IMR-90 (cell line): ENCODE measurements around the gene ANK3. TPM values are rescaled to one million over a fixed set of nuclear protein-coding genes. Genes with fewer than 3 reads are reported as not detected.

Experiments used
- ATAC-seq: fragments of 200-7000 bp; cut with Tn5 transposase; 2 replicates; pipeline ENCODE4 v1.9.1; 2020; ENCODE audit warnings: low read depth, mild to moderate bottlenecking, moderate library complexity
- BruUV-seq: library from RNA; stranded (reverse); fragments of 400-500 nt; replicated peaks from 2 replicates; lab custom pipeline; 2021; lab: Mats Ljungman, UMichigan
- CTCF ChIA-PET: fragments of 300-600 bp; formaldehyde crosslinking; extraction: SDS; loops from one replicate; lab custom pipeline; 2021; ENCODE audit warnings: antibody characterized with exemption; lab: Yijun Ruan, JAX
- POLR2A ChIA-PET: fragments of 300-600 bp; sonication (Branson Sonifier 250); formaldehyde crosslinking; loops from one replicate; lab custom pipeline; 2022; ENCODE audit warnings: antibody characterized with exemption; ENCODE audit not compliant: unreplicated experiment; lab: Charles Lee
- DNase-seq: peaks from one replicate; pipeline ENCODE4 v3.0.0; 2013
- H2AFZ ChIP-seq: replicated peaks from 2 replicates; pipeline ENCODE3; 2013; ENCODE audit warnings: low read length, mild to moderate bottlenecking; ENCODE audit not compliant: poor library complexity
- H2AK5ac ChIP-seq: 2 replicates; pipeline ENCODE4 v1.6.1; 2013; ENCODE audit warnings: low read depth, low read length, inconsistent platforms
- H2AK9ac ChIP-seq: replicated peaks from 2 replicates; pipeline ENCODE3; 2013; ENCODE audit warnings: mild to moderate bottlenecking, low read depth, low read length, moderate library complexity; ENCODE audit not compliant: poor library complexity
- H2BK120ac ChIP-seq: 2 replicates; pipeline ENCODE4 v1.6.1; 2013; ENCODE audit warnings: low read depth, low read length, inconsistent platforms
- H2BK15ac ChIP-seq: 3 replicates; pipeline ENCODE4 v1.6.1; 2013; ENCODE audit warnings: low read depth, low read length, inconsistent platforms
- H2BK20ac ChIP-seq: 2 replicates; pipeline ENCODE4 v1.6.1; 2013; ENCODE audit warnings: low read depth, mild to moderate bottlenecking, inconsistent platforms, low read length, moderate library complexity
- H2BK5ac ChIP-seq: 2 replicates; pipeline ENCODE4 v1.6.1; 2013; ENCODE audit warnings: mild to moderate bottlenecking, low read depth, low read length, inconsistent platforms; ENCODE audit not compliant: poor library complexity, severe bottlenecking
- H3K14ac ChIP-seq: replicated peaks from 2 replicates; pipeline ENCODE4 v1.6.1; 2013; ENCODE audit warnings: low read depth, low read length, inconsistent platforms
- H3K18ac ChIP-seq: 2 replicates; pipeline ENCODE4 v1.6.1; 2013; ENCODE audit warnings: low read depth, low read length, control low read depth
- H3K23ac ChIP-seq: 2 replicates; pipeline ENCODE4 v1.6.1; 2013; ENCODE audit warnings: low read depth, low read length, inconsistent platforms
- H3K27ac ChIP-seq: 2 replicates; pipeline ENCODE4 v1.5.1; 2013; ENCODE audit warnings: mild to moderate bottlenecking, control low read depth, low read length; ENCODE audit not compliant: insufficient read depth
- H3K27me3 ChIP-seq: 2 replicates; pipeline ENCODE4 v1.6.1; 2013; ENCODE audit warnings: low read length; ENCODE audit not compliant: control insufficient read depth, insufficient read depth
- H3K36me3 ChIP-seq: 2 replicates; pipeline ENCODE4 v1.6.1; 2013; ENCODE audit warnings: low read length, mixed read lengths; ENCODE audit not compliant: control insufficient read depth, insufficient read depth
- H3K4ac ChIP-seq: 2 replicates; pipeline ENCODE4 v1.6.1; 2013; ENCODE audit warnings: low read depth, low read length, inconsistent platforms
- H3K4me1 ChIP-seq: 2 replicates; pipeline ENCODE4 v1.6.1; 2013; ENCODE audit warnings: low read length, mixed read lengths; ENCODE audit not compliant: control insufficient read depth, insufficient read depth
- H3K4me2 ChIP-seq: 2 replicates; pipeline ENCODE4 v1.6.1; 2013; ENCODE audit warnings: low read depth, mild to moderate bottlenecking, control low read depth, low read length, moderate library complexity
- H3K4me3 ChIP-seq: 2 replicates; pipeline ENCODE4 v1.5.1; 2013; ENCODE audit warnings: low read depth, mild to moderate bottlenecking, control low read depth, low read length, moderate library complexity; ENCODE audit not compliant: insufficient read depth
- H3K56ac ChIP-seq: 2 replicates; pipeline ENCODE4 v1.6.1; 2013; ENCODE audit warnings: low read length, inconsistent platforms; ENCODE audit not compliant: insufficient read depth; ENCODE audit errors: extremely low read depth
- H3K79me1 ChIP-seq, 2 experiments: 2 replicates each; pipeline ENCODE4 v1.6.1; 2013; ENCODE audit warnings: low read length in 2 of 2, inconsistent platforms in 1 of 2, low read depth in 1 of 2
- H3K9ac ChIP-seq: 2 replicates; pipeline ENCODE4 v1.6.1; 2013; ENCODE audit warnings: low read depth, low read length, control low read depth
- H3K9me1 ChIP-seq: 2 replicates; pipeline ENCODE4 v1.6.1; 2013; ENCODE audit warnings: low read length, inconsistent platforms; ENCODE audit not compliant: insufficient read depth
- H3K9me3 ChIP-seq: 2 replicates; pipeline ENCODE4 v1.6.1; 2013; ENCODE audit warnings: low read length; ENCODE audit not compliant: control insufficient read depth, insufficient read depth
- H4K20me1 ChIP-seq: 2 replicates; pipeline ENCODE4 v1.6.1; 2013; ENCODE audit warnings: low read length, inconsistent platforms; ENCODE audit not compliant: insufficient read depth
- H4K5ac ChIP-seq: 2 replicates; pipeline ENCODE4 v1.6.1; 2013; ENCODE audit warnings: mild to moderate bottlenecking, low read depth, low read length, control low read depth
- H4K8ac ChIP-seq, 2 experiments: 2 replicates each; pipeline ENCODE4 v1.6.1; 2013; ENCODE audit warnings: low read depth in 2 of 2, low read length in 2 of 2, control low read depth in 1 of 2, inconsistent platforms in 1 of 2
- H4K91ac ChIP-seq: 2 replicates; pipeline ENCODE4 v1.6.1; 2013; ENCODE audit warnings: low read depth, low read length, inconsistent platforms; ENCODE audit not compliant: insufficient read depth
- BHLHE40 ChIP-seq: fragments of 150-350 bp; IDR thresholded peaks from 2 replicates; pipeline ENCODE4 v1.6.1; 2016; ENCODE audit warnings: mild to moderate bottlenecking, low read depth, low read length
- CEBPB ChIP-seq: IDR thresholded peaks from 2 replicates; pipeline ENCODE4 v1.6.1; 2012; ENCODE audit warnings: low read depth, low read length, improper control_type of control experiment
- CTCF ChIP-seq: conservative IDR thresholded peaks from 2 replicates; pipeline ENCODE4 v1.5.1; 2012; ENCODE audit warnings: mild to moderate bottlenecking, low read depth, low read length, improper control_type of control experiment
- FOS ChIP-seq: fragments of 150-350 bp; IDR thresholded peaks from 2 replicates; pipeline ENCODE4 v1.6.1; 2016; ENCODE audit warnings: low read depth, low read length
- NFE2L2 ChIP-seq: fragments of 150-350 bp; IDR thresholded peaks from 2 replicates; pipeline ENCODE4 v1.6.1; 2016; ENCODE audit warnings: low read depth, mild to moderate bottlenecking, low read length
- POLR2A ChIP-seq: IDR thresholded peaks from 2 replicates; pipeline ENCODE4 v1.6.1; 2012; ENCODE audit warnings: mild to moderate bottlenecking, low read depth, low read length
- RAD21 ChIP-seq: IDR thresholded peaks from 2 replicates; pipeline ENCODE4 v1.6.1; 2012; ENCODE audit warnings: low read length, improper control_type of control experiment
- RCOR1 ChIP-seq: IDR thresholded peaks from 2 replicates; pipeline ENCODE4 v1.6.1; 2012; ENCODE audit warnings: mild to moderate bottlenecking, low read length, improper control_type of control experiment; ENCODE audit not compliant: insufficient replicate concordance
- RFX5 ChIP-seq: IDR thresholded peaks from 2 replicates; pipeline ENCODE4 v1.8.0; 2012; ENCODE audit warnings: low read depth, mild to moderate bottlenecking, low read length, moderate library complexity
- SMC3 ChIP-seq: fragments of 150-350 bp; IDR thresholded peaks from 2 replicates; pipeline ENCODE4 v1.6.1; 2016; ENCODE audit warnings: low read depth, mild to moderate bottlenecking, antibody characterized with exemption, low read length, moderate library complexity
- WGBS, 2 experiments: methylation state at CpG; one replicate each; pipeline versions ENCODE4 v1.1.5 to v1.1.7; 2013; ENCODE audit warnings: missing lambda C conversion rate in 2 of 2; ENCODE audit not compliant: insufficient read length in 1 of 2; ENCODE audit errors: extremely low coverage in 2 of 2; 5-methylcytosine and 5-hydroxymethylcytosine counted together
- dilution Hi-C: fragments of 300-500 bp; cut with HindIII; formaldehyde crosslinking; loops from one replicate; pipeline ENCODE4 v1.14.3; 2018; ENCODE audit warnings: low sequenced_read_pairs; ENCODE audit not compliant: unreplicated experiment
- in situ Hi-C: fragments of 300-500 bp; cut with MboI; formaldehyde crosslinking; loops from 3 replicates; pipeline ENCODE4 v1.14.3; 2019; ENCODE audit warnings: low sequenced_read_pairs, inconsistent platforms, mixed read lengths
- intact Hi-C: fragments of 100-400 bp; cut with micrococcal nuclease; formaldehyde crosslinking; loops from 2 replicates; pipeline ENCODE4 v1.10.0; 2022
- polyA plus RNA-seq, 3 experiments: library from polyadenylated mRNA; depleted of rRNA; stranded (reverse); fragments of >200 nt; gene quantifications; 2 replicates each; pipeline ENCODE4 v1.2.3, GENCODE V29; 2012; ENCODE audit warnings: low replicate concordance in 1 of 3
- total RNA-seq: library from RNA; depleted of rRNA; stranded (reverse); fragments of >200 nt; gene quantifications from 2 replicates; pipeline ENCODE4 v1.2.3, GENCODE V29; 2012
- TF ChIP-seq, protein P1 (sequence below): fragments of 150-350 bp; IDR thresholded peaks from 2 replicates; pipeline ENCODE4 v1.6.1; 2017; ENCODE audit warnings: mild to moderate bottlenecking, antibody characterized with exemption, low read length, low read depth
- TF ChIP-seq, protein P2 (sequence below): fragments of 150-350 bp; IDR thresholded peaks from 2 replicates; pipeline ENCODE4 v1.6.1; 2016; ENCODE audit warnings: low read depth, mild to moderate bottlenecking, low read length, moderate library complexity, borderline replicate concordance

Gene ANK3
- total and polyA plus RNA-seq, 2 of the 4 experiments (the other 2 are of a cell fraction), result 0.63 to 1.8 TPM

DNA sequence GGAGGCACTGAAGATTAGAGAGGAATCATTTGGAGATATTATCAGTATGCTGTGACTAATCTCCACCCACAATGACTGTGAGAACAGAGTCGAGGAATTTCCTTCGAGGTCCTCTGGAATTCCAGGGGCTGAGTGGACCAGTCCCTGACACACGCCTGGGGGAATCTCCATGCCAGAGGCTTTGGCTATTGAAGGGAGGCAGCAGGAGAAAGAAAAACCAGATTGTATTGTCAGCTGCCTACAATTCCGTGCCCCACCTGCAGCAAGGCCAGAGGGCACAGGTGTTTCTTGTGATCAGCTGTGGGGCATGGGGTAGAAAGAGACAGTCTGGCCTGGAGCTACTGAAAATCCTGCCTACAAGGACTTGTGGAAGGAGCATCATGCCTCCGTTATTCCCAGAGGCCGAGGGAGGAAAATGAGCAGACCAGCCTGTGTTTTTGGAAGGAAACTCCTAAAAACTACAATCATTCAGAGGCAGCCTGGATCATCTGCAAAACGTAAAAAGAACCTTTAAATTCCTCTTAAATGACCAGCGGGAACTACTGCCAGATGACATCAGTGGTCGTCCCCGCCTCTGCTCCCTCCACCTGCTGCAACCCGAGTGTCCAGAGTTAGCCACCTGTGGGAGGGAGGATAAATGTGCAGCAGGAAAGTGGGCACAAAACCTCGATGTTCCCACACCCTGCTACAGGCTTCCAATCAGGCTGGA lies 25.4 kb upstream of the ANK3 start:
- CTCF ChIA-PET, result no interaction called here
- no peak overlapping the region for H3K4me3 ChIP-seq
- peak overlapping the region; percentile 78 for H2AK5ac ChIP-seq
- H3K23ac ChIP-seq, result 0 out of 2 replicates have a peak overlapping the region, but pooled peaks have one; percentile 51
- H3K27ac ChIP-seq, result no peak overlapping the region
- no peak overlapping the region for H3K9ac ChIP-seq
- no peaks in the 10 kb centered on the region for H3K27me3 ChIP-seq
- no peak overlapping the region for H2AK9ac ChIP-seq
- dilution Hi-C loops (no loop called here), intact Hi-C loops (no loop called here), in situ Hi-C loops (loop anchor here (25.0 kb wide), 1 partner anchor 528 kb away; no protein-coding TSS in a partner anchor)
- WGBS, 2 experiments, result 40% methylated on average over 1 of the region's 12 CpGs; no CpG with 5 or more reads in 1 of the 2 experiments
- no TSS peak for BruUV-seq
- no peaks in the 10 kb centered on the region for H3K79me1 ChIP-seq
- peak overlapping the region; percentile 40; the same call in 1 of the 2 replicates for H3K14ac ChIP-seq
- peaks cover 10% of the 10 kb centered on the region for H3K4me1 ChIP-seq
- H4K20me1 ChIP-seq, result no peaks in the 10 kb centered on the region
- H3K18ac ChIP-seq, result no peak overlapping the region; the same call in 1 of the 2 replicates
- no peak overlapping the region for H3K56ac ChIP-seq
- peak overlapping the region; percentile 78; the same call in 2 of the 3 replicates for H2BK15ac ChIP-seq
- peak overlapping the region; percentile 83 for H2BK20ac ChIP-seq
- peak overlapping the region; percentile 83 for H3K4ac ChIP-seq
- peak overlapping the region; percentile 67 for H2AFZ ChIP-seq
- peak overlapping the region; percentile 78 for H4K91ac ChIP-seq
- peak; percentile 92 for DNase-seq
- H4K8ac ChIP-seq, result peak overlapping the region in 1 of 2 experiments; percentile 76; a peak in 2 of 4 replicates
- H3K9me1 ChIP-seq, result peaks cover 9% of the 10 kb centered on the region
- ATAC-seq, result peak; percentile 93
- H2BK5ac ChIP-seq, result peak overlapping the region; percentile 57
- H2BK120ac ChIP-seq, result peak overlapping the region; percentile 85
- TF ChIP-seq POLR2A (no peak), BHLHE40 (peak; percentile 25), RAD21 (peak; percentile 21), SMC3 (0 out of 2 replicates have a peak, but pooled peaks have one; percentile 10), RFX5 (no peak), CEBPB (no peak), FOS (peak; percentile 91), RCOR1 (peak; percentile 8), CTCF (no peak), NFE2L2 (no peak; the same call in 1 of the 2 replicates)
- TF ChIP-seq, protein P1, sequence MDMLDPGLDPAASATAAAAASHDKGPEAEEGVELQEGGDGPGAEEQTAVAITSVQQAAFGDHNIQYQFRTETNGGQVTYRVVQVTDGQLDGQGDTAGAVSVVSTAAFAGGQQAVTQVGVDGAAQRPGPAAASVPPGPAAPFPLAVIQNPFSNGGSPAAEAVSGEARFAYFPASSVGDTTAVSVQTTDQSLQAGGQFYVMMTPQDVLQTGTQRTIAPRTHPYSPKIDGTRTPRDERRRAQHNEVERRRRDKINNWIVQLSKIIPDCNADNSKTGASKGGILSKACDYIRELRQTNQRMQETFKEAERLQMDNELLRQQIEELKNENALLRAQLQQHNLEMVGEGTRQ, result 0 out of 2 replicates have a peak, but pooled peaks have one; percentile 2
- TF ChIP-seq, protein P2, sequence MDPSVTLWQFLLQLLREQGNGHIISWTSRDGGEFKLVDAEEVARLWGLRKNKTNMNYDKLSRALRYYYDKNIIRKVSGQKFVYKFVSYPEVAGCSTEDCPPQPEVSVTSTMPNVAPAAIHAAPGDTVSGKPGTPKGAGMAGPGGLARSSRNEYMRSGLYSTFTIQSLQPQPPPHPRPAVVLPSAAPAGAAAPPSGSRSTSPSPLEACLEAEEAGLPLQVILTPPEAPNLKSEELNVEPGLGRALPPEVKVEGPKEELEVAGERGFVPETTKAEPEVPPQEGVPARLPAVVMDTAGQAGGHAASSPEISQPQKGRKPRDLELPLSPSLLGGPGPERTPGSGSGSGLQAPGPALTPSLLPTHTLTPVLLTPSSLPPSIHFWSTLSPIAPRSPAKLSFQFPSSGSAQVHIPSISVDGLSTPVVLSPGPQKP, result no peak
- H3K36me3 ChIP-seq, result no peaks in the 10 kb centered on the region
- H4K5ac ChIP-seq, result no peak overlapping the region
- POLR2A ChIA-PET, result no interaction called here
- H3K4me2 ChIP-seq, result peak overlapping the region; percentile 69; the same call in 1 of the 2 replicates
- no peaks in the 10 kb centered on the region for H3K9me3 ChIP-seq
